H1 (cell line): Measurements from ENCODE around the gene TSPAN17. TPM values are rescaled to one million over a fixed set of nuclear protein-coding genes. Genes with fewer than 3 reads are reported as not detected.
A peak's percentile ranks its signal among the peaks of the same experiment; 100 is the strongest.

Source experiments
- CTCF ChIA-PET: fragments of 300-600 bp; sonication (Branson Sonifier 250); formaldehyde crosslinking; loops from one replicate; lab custom pipeline; 2021; ENCODE audit not compliant: partially characterized antibody; lab: Charles Lee
- POLR2A ChIA-PET: fragments of 300-600 bp; sonication (Branson Sonifier 250); formaldehyde crosslinking; loops from one replicate; lab custom pipeline; 2021; ENCODE audit warnings: inconsistent platforms; ENCODE audit not compliant: partially characterized antibody; lab: Charles Lee
- DNase-seq, 2 experiments: peaks; one replicate each; pipeline versions ENCODE4 v3.0.0 to v3.0.0-alpha.2; 2010 to 2022; ENCODE audit warnings: low spot score in 2 of 2, low read depth in 1 of 2, mixed read lengths in 1 of 2
- FAIRE-seq: peaks from 2 replicates; lab custom pipeline; 2011; peaks lifted over from hg19 to GRCh38; lab: Jason Lieb, UNC
- H2AFZ ChIP-seq: 2 replicates; pipeline ENCODE4 v1.8.1; 2012; ENCODE audit warnings: low read length, inconsistent platforms
- H2AK5ac ChIP-seq: 2 replicates; pipeline ENCODE4 v1.6.1; 2013; ENCODE audit warnings: low read depth, low read length
- H2BK120ac ChIP-seq: replicated peaks from 2 replicates; pipeline ENCODE3; 2013; ENCODE audit warnings: low read depth, low read length, inconsistent platforms
- H2BK12ac ChIP-seq: 2 replicates; pipeline ENCODE4 v1.6.1; 2013; ENCODE audit warnings: low read depth, low read length
- H2BK15ac ChIP-seq: 2 replicates; pipeline ENCODE4 v1.6.1; 2013; ENCODE audit warnings: low read length
- H2BK20ac ChIP-seq: 2 replicates; pipeline ENCODE4 v1.6.1; 2013; ENCODE audit warnings: low read length
- H2BK5ac ChIP-seq: 2 replicates; pipeline ENCODE4 v1.6.1; 2013; ENCODE audit warnings: low read depth, low read length
- H3K14ac ChIP-seq: 2 replicates; pipeline ENCODE4 v1.6.1; 2013; ENCODE audit warnings: inconsistent platforms; ENCODE audit not compliant: insufficient read length
- H3K18ac ChIP-seq: 2 replicates; pipeline ENCODE4 v1.6.1; 2013; ENCODE audit warnings: low read length; ENCODE audit errors: extremely low read depth
- H3K23ac ChIP-seq: 2 replicates; pipeline ENCODE4 v1.6.1; 2013; ENCODE audit warnings: inconsistent platforms; ENCODE audit not compliant: insufficient read length
- H3K23me2 ChIP-seq: 2 replicates; pipeline ENCODE4 v1.6.1; 2013; ENCODE audit warnings: low read depth, low read length
- H3K27ac ChIP-seq: 2 replicates; pipeline ENCODE4 v1.6.1; 2011; ENCODE audit warnings: low read depth, low read length, inconsistent platforms
- H3K27me3 ChIP-seq, 4 experiments: replicated peaks in 1 of 4; 1 replicate in 1 of 4; 2 replicates in 3 of 4; pipeline versions ENCODE4 v1.6.1 to v1.8.1; 2011 to 2013; ENCODE audit warnings: low read length in 3 of 4, mild to moderate bottlenecking in 3 of 4, inconsistent platforms in 2 of 4, mixed read lengths in 2 of 4, moderate library complexity in 1 of 4; ENCODE audit not compliant: control insufficient read depth in 3 of 4, insufficient read depth in 3 of 4; ENCODE audit errors: extremely low read depth in 1 of 4
- H3K36me3 ChIP-seq, 4 experiments: 2 replicates each; pipeline versions ENCODE4 v1.6.1 to v1.8.1; 2011 to 2013; ENCODE audit warnings: mild to moderate bottlenecking in 4 of 4, low read length in 3 of 4, moderate library complexity in 2 of 4, control low read depth in 1 of 4, inconsistent platforms in 1 of 4; ENCODE audit not compliant: insufficient read depth in 4 of 4, control insufficient read depth in 2 of 4
- H3K4ac ChIP-seq: replicated peaks from 2 replicates; pipeline ENCODE3; 2013; ENCODE audit warnings: low read length, low read depth, mixed read lengths, inconsistent platforms; ENCODE audit not compliant: insufficient read length
- H3K4me1 ChIP-seq, 4 experiments: replicated peaks in 1 of 4; 1 replicate in 1 of 4; 2 replicates in 3 of 4; pipeline versions ENCODE4 v1.6.1 to v1.8.1; 2011 to 2013; ENCODE audit warnings: low read length in 3 of 4, inconsistent platforms in 2 of 4, mixed read lengths in 1 of 4; ENCODE audit not compliant: insufficient read depth in 4 of 4, control insufficient read depth in 3 of 4
- H3K4me2 ChIP-seq, 2 experiments: 2 replicates each; pipeline versions ENCODE4 v1.6.1 to v1.8.1; 2011 to 2013; ENCODE audit warnings: low read depth in 2 of 2, low read length in 2 of 2, control low read depth in 1 of 2, inconsistent platforms in 1 of 2, mild to moderate bottlenecking in 1 of 2; ENCODE audit not compliant: insufficient read depth in 1 of 2
- H3K4me3 ChIP-seq, 4 experiments: fragments of 200-600, 300-600 bp in 1 of 4; sonication (generic), shearing (Covaris generic), sonication (Bioruptor Twin) in 1 of 4; 2 replicates each; pipeline versions ENCODE4 v1.5.1 to v1.8.1; 2011 to 2016; ENCODE audit warnings: low read length in 4 of 4, low read depth in 3 of 4, control low read depth in 2 of 4, inconsistent platforms in 2 of 4, mild to moderate bottlenecking in 2 of 4, mixed read lengths in 1 of 4, moderate library complexity in 1 of 4; ENCODE audit not compliant: insufficient read depth in 2 of 4; ENCODE audit errors: extremely low read depth in 1 of 4
- H3K56ac ChIP-seq: replicated peaks from 2 replicates; pipeline ENCODE3; 2013; ENCODE audit warnings: low read depth, mild to moderate bottlenecking, mixed read lengths, low read length, inconsistent platforms; ENCODE audit not compliant: insufficient read length
- H3K79me1 ChIP-seq: 2 replicates; pipeline ENCODE4 v1.6.1; 2013; ENCODE audit warnings: low read depth, low read length, control low read depth
- H3K79me2 ChIP-seq, 2 experiments: 2 replicates each; pipeline versions ENCODE4 v1.6.1 to v1.8.1; 2012 to 2013; ENCODE audit warnings: low read length in 2 of 2, mild to moderate bottlenecking in 2 of 2, inconsistent platforms in 1 of 2; ENCODE audit not compliant: insufficient read depth in 2 of 2, control insufficient read depth in 1 of 2
- H3K9ac ChIP-seq, 4 experiments: replicated peaks in 1 of 4; 1 replicate in 1 of 4; 2 replicates in 3 of 4; pipeline versions ENCODE4 v1.6.1 to v1.8.1; 2011 to 2013; ENCODE audit warnings: low read depth in 3 of 4, low read length in 3 of 4, control low read depth in 2 of 4, mild to moderate bottlenecking in 2 of 4, moderate library complexity in 2 of 4, inconsistent platforms in 1 of 4; ENCODE audit errors: extremely low read depth in 1 of 4
- H3K9me3 ChIP-seq, 2 experiments: 2 replicates each; pipeline versions ENCODE4 v1.6.1 to v1.8.1; 2012 to 2013; ENCODE audit warnings: mild to moderate bottlenecking in 2 of 2, moderate library complexity in 2 of 2, control low read depth in 1 of 2, inconsistent platforms in 1 of 2, low read depth in 1 of 2, low read length in 1 of 2, mixed read lengths in 1 of 2; ENCODE audit not compliant: insufficient read depth in 2 of 2
- H4K20me1 ChIP-seq, 2 experiments: replicated peaks in 1 of 2; 2 replicates each; pipeline versions ENCODE3 to v1.8.1; 2011 to 2013; ENCODE audit warnings: inconsistent platforms in 2 of 2, low read length in 2 of 2, mild to moderate bottlenecking in 1 of 2; ENCODE audit not compliant: insufficient read depth in 2 of 2, control insufficient read depth in 1 of 2
- H4K5ac ChIP-seq: 2 replicates; pipeline ENCODE4 v1.6.1; 2013; ENCODE audit warnings: low read length, low read depth, mixed read lengths, inconsistent platforms; ENCODE audit not compliant: insufficient read length
- H4K8ac ChIP-seq: 2 replicates; pipeline ENCODE4 v1.8.0; 2013; ENCODE audit warnings: mild to moderate bottlenecking, moderate library complexity, low read length, inconsistent platforms; ENCODE audit not compliant: insufficient read depth; ENCODE audit errors: extremely low read depth
- H4K91ac ChIP-seq: replicated peaks from 2 replicates; pipeline ENCODE3; 2013; ENCODE audit warnings: low read length, mixed read lengths, inconsistent platforms; ENCODE audit not compliant: insufficient read length
- EGR1 ChIP-seq: IDR thresholded peaks from 2 replicates; pipeline ENCODE4 v1.6.1; 2011; ENCODE audit warnings: low read depth, low read length, borderline replicate concordance
- FOSL1 ChIP-seq: IDR thresholded peaks from 2 replicates; pipeline ENCODE4 v1.6.1; 2011; ENCODE audit warnings: mild to moderate bottlenecking, low read depth, low read length, moderate library complexity; ENCODE audit not compliant: insufficient read depth
- POU5F1 ChIP-seq: IDR thresholded peaks from 2 replicates; pipeline ENCODE4 v1.6.1; 2011; ENCODE audit warnings: low read depth, mild to moderate bottlenecking, low read length, moderate library complexity
- SIN3A ChIP-seq, 2 experiments: IDR thresholded peaks in 1 of 2; conservative IDR thresholded peaks in 1 of 2; 2 replicates each; pipeline ENCODE4 v1.6.1; 2011 to 2012; ENCODE audit warnings: low read length in 2 of 2, improper control_type of control experiment in 1 of 2, low read depth in 1 of 2, mild to moderate bottlenecking in 1 of 2
- SIX5 ChIP-seq: IDR thresholded peaks from 2 replicates; pipeline ENCODE4 v1.6.1; 2011; ENCODE audit warnings: mild to moderate bottlenecking, low read depth, low read length
- SUZ12 ChIP-seq: fragments of 200-600 bp; sonication (generic); IDR thresholded peaks from 2 replicates; pipeline ENCODE4 v1.6.1; 2012; ENCODE audit warnings: mild to moderate bottlenecking, inconsistent platforms, low read length, moderate library complexity, mixed read lengths
- TAF1 ChIP-seq: IDR thresholded peaks from 2 replicates; pipeline ENCODE4 v1.6.1; 2011; ENCODE audit warnings: mild to moderate bottlenecking, low read depth, low read length
- TBP ChIP-seq: IDR thresholded peaks from 2 replicates; pipeline ENCODE4 v1.6.1; 2011; ENCODE audit warnings: low read depth, low read length, improper control_type of control experiment
- WGBS, 2 experiments: shearing (Covaris generic) in 1 of 2; methylation state at CpG; one replicate each; pipeline versions ENCODE4 v1.1.6 to v1.1.7; 2013 to 2015; ENCODE audit warnings: low lambda C conversion rate in 2 of 2, mixed read lengths in 2 of 2, inconsistent platforms in 1 of 2, low coverage in 1 of 2, missing lambda C conversion rate in 1 of 2; ENCODE audit not compliant: insufficient replicate concordance in 2 of 2, insufficient coverage in 1 of 2, insufficient read length in 1 of 2; ENCODE audit errors: extremely low coverage in 1 of 2, missing lambda C conversion rate in 1 of 2; 5-methylcytosine and 5-hydroxymethylcytosine counted together
- polyA plus RNA-seq, 7 experiments: library from polyadenylated mRNA; depleted of rRNA in 3 of 7; stranded (reverse) in 5 of 7; unstranded in 2 of 7; fragments of >200 nt in 5 of 7; fragments of 200-250 nt in 2 of 7; gene quantifications; 1 replicate in 5 of 7; 2 replicates in 1 of 7; 4 replicates in 1 of 7; pipeline versions ENCODE4 v1.2.1 to v1.2.3, GENCODE V29; 2011 to 2013; ENCODE audit warnings: missing spikeins in 2 of 7, mixed read lengths in 2 of 7
- total RNA-seq: library from RNA; stranded (reverse); fragmentation: NEBNext Ultra II Directional; extraction: Animal tissue kit (Norgen Biotek cat#: 25700); gene quantifications from 2 replicates; pipeline ENCODE4 v1.2.1, GENCODE V29; 2021

The TSPAN17 gene
- total and polyA plus RNA-seq, 2 of the 8 experiments (the other 6 are each of a cell fraction or from before 2014, with no cell fraction given): 41.5 to 53.7 TPM

DNA sequence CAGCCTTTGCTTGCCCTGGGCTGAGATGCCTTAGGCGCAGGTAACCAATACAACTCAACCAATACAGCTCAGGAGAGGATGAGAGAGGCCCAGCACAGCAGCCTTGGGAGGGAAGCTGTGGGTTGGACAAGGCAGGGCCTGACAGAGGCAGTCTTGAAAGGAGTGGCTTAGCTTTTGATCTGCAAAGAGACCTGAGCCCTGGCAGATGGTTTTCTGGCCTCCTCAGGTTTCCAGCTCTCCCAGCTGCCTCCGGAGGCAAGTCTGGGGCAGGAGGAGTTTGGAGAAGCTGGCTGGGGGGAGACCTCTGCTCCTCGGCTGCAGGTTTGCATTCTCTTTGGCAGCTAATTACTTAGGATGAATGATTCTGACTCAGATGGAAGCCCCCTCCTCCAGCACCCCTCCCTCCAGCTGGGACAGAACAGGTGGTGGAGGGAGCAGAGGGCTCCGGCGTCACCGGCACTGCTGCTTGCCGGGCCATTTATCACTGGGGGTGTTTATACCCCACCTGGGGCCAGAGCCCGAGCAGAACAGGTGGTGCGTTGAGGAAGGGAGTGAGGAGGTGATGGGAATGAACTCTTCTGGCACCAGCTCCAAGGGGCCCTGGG lies 50.8 kb downstream of the TSPAN17 start:
- Histone ChIP-seq H4K20me1 (no peaks in the 10 kb centered on the region), H3K27ac (no peak overlapping the region), H3K9ac (no peak overlapping the region), H4K5ac (peak overlapping the region; percentile 2), H3K56ac (no peak overlapping the region), H3K4me1 (peaks cover 13 to 40% (median 28%) of the 10 kb centered on the region in 4 experiments), H2BK5ac (peak overlapping the region; percentile 76), H2BK15ac (no peak overlapping the region), H3K27me3 (peaks cover 0 to 3% (median under 1%) of the 10 kb centered on the region in 4 experiments; a peak in 4 of 7 replicates), H3K79me1 (no peaks in the 10 kb centered on the region), H2AFZ (no peak overlapping the region), H3K4me2 (peak overlapping the region; percentile 24 to 41), H3K4ac (no peak overlapping the region), H2AK5ac (no peak overlapping the region), H3K18ac (peak overlapping the region; percentile 55), H3K79me2 (no peaks in the 10 kb centered on the region), H4K91ac (peak overlapping the region; percentile 70), H2BK20ac (peak overlapping the region; percentile 55), H3K9me3 (no peaks in the 10 kb centered on the region), H3K14ac (no peak overlapping the region), H3K36me3 (no peaks in the 10 kb centered on the region), H3K23ac (no peak overlapping the region), H2BK12ac (peak overlapping the region; percentile 60; the same call in 1 of the 2 replicates), H4K8ac (peak overlapping the region; percentile 64; the same call in 1 of the 2 replicates), H3K4me3 (peak overlapping the region in 3 of 4 experiments; percentile 10 to 21 (median 11); a peak in 3 of 8 replicates), H2BK120ac (no peak overlapping the region), H3K23me2 (no peaks in the 10 kb centered on the region; the same call in 1 of the 2 replicates)
- ChIA-PET POLR2A (interaction anchor here (0.7 to 2.2 kb wide), 4 partner anchors 10 to 203 kb away, joined by 3 to 14 read pairs (median 3); no protein-coding TSS in a partner anchor), CTCF (interaction anchor here (0.7 to 32.2 kb wide), 22 partner anchors 8 to 222 kb away, joined by 3 to 859 read pairs (median 6); partner anchors contain the start of gene HK3)
- DNase-seq (no peak), FAIRE-seq (peak; percentile 68)
- TF ChIP-seq POU5F1 (no peak), TBP (peak; percentile 15; the same call in 1 of the 2 replicates), EGR1 (no peak), SIN3A (conservative IDR thresholded peaks at IDR 0.05 in 1 of 2, IDR thresholded peaks at IDR 0.05 in 1 of 2; ENCODE audit: low read depth in 1 of 2, low read length in 2 of 2) (0 out of 4 replicates have a peak, but pooled peaks of 1 of the 2 experiments have one; percentile 56), SIX5 (no peak), SUZ12 (no peak), FOSL1 (no peak), TAF1 (peak; percentile 24; the same call in 1 of the 2 replicates)
- 46% methylated on average over 9 of the region's 9 CpGs; no CpG with 5 or more reads in 1 of the 2 experiments for WGBS, 2 experiments
